Fibroblast of villous mesenchyme (primary cell): ENCODE measurements around the gene SCAANT1. TPM values are rescaled to one million over a fixed set of nuclear protein-coding genes. Genes with fewer than 3 reads are reported as not detected.

Experiments used
- DNase-seq: peaks from one replicate; pipeline ENCODE4 v3.0.0-alpha.2; 2010; ENCODE audit warnings: low read depth
- H3K4me3 ChIP-seq: 2 replicates; pipeline ENCODE4 v1.5.1; 2011; ENCODE audit warnings: low read depth, mild to moderate bottlenecking, low read length
- CTCF ChIP-seq: IDR thresholded peaks from 2 replicates; pipeline ENCODE4 v1.5.1; 2012; ENCODE audit warnings: low read depth, mild to moderate bottlenecking, low read length; ENCODE audit not compliant: insufficient read depth
- small RNA-seq: library from RNA; depleted of rRNA; stranded (forward); fragments of <200 nt; gene quantifications from one replicate; pipeline ENCODE3, GENCODE V24; 2012
- total RNA-seq: library from RNA; depleted of rRNA; stranded (reverse); fragments of >200 nt; gene quantifications from 2 replicates; pipeline ENCODE4 v1.2.3, GENCODE V29; 2012

Gene SCAANT1
- total RNA-seq, 1 donor = not detected

GRCh38 chr3:63864965-63865327 lies 47.2 kb downstream of the SCAANT1 start:
- H3K4me3 ChIP-seq = peak overlapping the region; percentile 90
- DNase-seq = no peak
- no peak for TF ChIP-seq CTCF

- DNase-seq = no peak
- peak overlapping the region; percentile 90 for H3K4me3 ChIP-seq
- no peak for TF ChIP-seq CTCF
These were observed 47.9 kb downstream of the SCAANT1 start for GRCh38 chr3:63864008-63864964.

- DNase-seq = peak; percentile 68
- H3K4me3 ChIP-seq = peak within 1 kb of the TSS; percentile 90
- TF ChIP-seq CTCF = no peak
These were observed 48.8 kb downstream of the SCAANT1 start, which contains the start of the genes ATXN7 and THOC7 for GRCh38 chr3:63863150-63864007. Gene ATXN7 (plus strand): TSS chr3:63863867. CDS start chr3:63912599, 48,732 bp downstream. Gene THOC7 (minus strand): TSS chr3:63863805. CDS start chr3:63863790, 15 bp downstream.

GRCh38 chr3:63862804-63863149 lies 49.4 kb downstream of the SCAANT1 start:
- no peak for DNase-seq
- TF ChIP-seq CTCF = no peak

More at GRCh38 chr3:63862804-63863149, 49.4 kb downstream of the SCAANT1 start:
- H3K4me3 ChIP-seq = peak overlapping the region; percentile 90

Small RNA genes within 50 kb of the gene (small RNA-seq; reads per million reads assigned to genes)
- not detected for gene SCAANT1

Other genes with a start within 250 kb of the SCAANT1 start
- gene C3orf49, start 93.1 kb downstream of the SCAANT1 start, total RNA-seq = not detected in 2 replicates
- 46.1 and 47.9 TPM in 2 replicates for gene THOC7, start 48.6 kb downstream of the SCAANT1 start, total RNA-seq
- gene ATXN7, start 48.5 kb downstream of the SCAANT1 start, total RNA-seq = 12.9 and 14.7 TPM in 2 replicates
- 101 TPM in 2 replicates for gene PSMD6, start 111.1 kb upstream of the SCAANT1 start, total RNA-seq